Thyroid gland (tissue), 4 donors: ENCODE data around the gene SGK1. TPM values are rescaled to one million over a fixed set of nuclear protein-coding genes. Genes with fewer than 3 reads are reported as not detected.
"Not testable (repeated sequence)": the region's sequence is repeated elsewhere in the genome, so short reads cannot be mapped to it uniquely, and the experiment has no call there.

Experiments
- DNase-seq, 2 donors: peaks; one replicate each; pipeline ENCODE4 v3.0.0-alpha.2; 2019
- H3K27ac ChIP-seq, 3 donors: fragments of 200-600 bp; sonication (generic); 1 replicate in 2 of 3; 2 replicates in 1 of 3; pipeline ENCODE4 v1.5.1; 2016 to 2019; ENCODE audit warnings: mild to moderate bottlenecking in 1 of 3, moderate library complexity in 1 of 3
- H3K27me3 ChIP-seq: fragments of 200-600 bp; sonication (generic); one replicate; pipeline ENCODE4 v1.5.1; 2019
- H3K36me3 ChIP-seq, 2 donors: fragments of 200-600 bp; sonication (generic); one replicate each; pipeline ENCODE4 v1.5.1; 2016 to 2019
- H3K4me1 ChIP-seq, 2 donors: fragments of 200-600 bp; sonication (generic); one replicate each; pipeline ENCODE4 v1.5.1; 2017 to 2019
- H3K4me3 ChIP-seq, 3 donors: fragments of 200-600 bp; sonication (generic); replicated peaks in 1 of 3; 1 replicate in 2 of 3; 2 replicates in 1 of 3; pipeline ENCODE4 v1.5.1; 2016; ENCODE audit warnings: mild to moderate bottlenecking in 1 of 3
- H3K9me3 ChIP-seq: fragments of 200-600 bp; sonication (generic); one replicate; pipeline ENCODE4 v1.5.1; 2017
- CTCF ChIP-seq, 6 experiments: fragments of 200-600 bp in 3 of 6; fragments of 450-650 bp in 3 of 6; sonication (generic) in 3 of 6; IDR thresholded peaks; one replicate each; pipeline ENCODE4 v1.5.1; 2016 to 2019; ENCODE audit warnings: antibody characterized with exemption in 6 of 6, mild to moderate bottlenecking in 2 of 6, inconsistent platforms in 1 of 6, moderate library complexity in 1 of 6
- POLR2A ChIP-seq, 2 donors: fragments of 450-650 bp; IDR thresholded peaks; one replicate each; pipeline ENCODE4 v1.6.1; 2017; ENCODE audit warnings: antibody characterized with exemption in 2 of 2, mild to moderate bottlenecking in 2 of 2, moderate library complexity in 1 of 2
- WGBS, 2 donors: methylation state at CpG; one replicate each; pipeline ENCODE4 v1.1.5; 2017; 5-methylcytosine and 5-hydroxymethylcytosine counted together
- intact Hi-C: fragments of 100-400 bp; cut with DNase I; formaldehyde crosslinking; loops from one replicate; pipeline ENCODE4 v1.15.1; 2023
- total RNA-seq, 4 donors: library from RNA; depleted of rRNA; stranded (reverse); fragments of >200 nt; gene quantifications; one replicate each; pipeline ENCODE4 v1.2.3, GENCODE V29; 2016

SGK1 gene
- total RNA-seq, 4 donors from 2014 or later = 151 to 361 (median 194) TPM

GRCh38 chr6:134240665-134241431, 77.1 kb downstream of the SGK1 start:
- 56 to 63% methylated on average over 9 of the region's 9 CpGs for WGBS, 2 donors
- peak; percentile 54 to 56 for DNase-seq
- Histone ChIP-seq H3K4me3 (no peak overlapping the region), H3K27me3 (no peaks in the 10 kb centered on the region), H3K27ac (no peak overlapping the region), H3K9me3 (no peaks in the 10 kb centered on the region), H3K4me1 (peaks cover 0 to 7% of the 10 kb centered on the region in 2 donors), H3K36me3 (no peaks in the 10 kb centered on the region)
- TF ChIP-seq CTCF (IDR thresholded peaks at IDR 0.05) (no peak), POLR2A (IDR thresholded peaks at IDR 0.05) (no peak)
- intact Hi-C loops = no loop called here

- no peak for TF ChIP-seq CTCF (IDR thresholded peaks at IDR 0.05)
- no peak for TF ChIP-seq POLR2A (IDR thresholded peaks at IDR 0.05)
- intact Hi-C loops = no loop called here
- WGBS, 2 donors = 68 to 75% methylated on average over 6 of the region's 6 CpGs
Observed at GRCh38 chr6:134238960-134239795, 78.7 kb downstream of the SGK1 start.

GRCh38 chr6:134238006-134238405, 79.9 kb downstream of the SGK1 start:
- 82 to 88% methylated on average over 2 of the region's 2 CpGs for WGBS, 2 donors
- H3K36me3 ChIP-seq = no peaks in the 10 kb centered on the region
- H3K27ac ChIP-seq = no peak overlapping the region
- no peak for DNase-seq
- H3K4me3 ChIP-seq = no peak overlapping the region
- intact Hi-C loops = no loop called here
- peaks cover 0 to 7% of the 10 kb centered on the region in 2 donors for H3K4me1 ChIP-seq
- no peak for TF ChIP-seq CTCF (IDR thresholded peaks at IDR 0.05)
- TF ChIP-seq POLR2A (IDR thresholded peaks at IDR 0.05) = no peak
- H3K9me3 ChIP-seq = no peaks in the 10 kb centered on the region
- H3K27me3 ChIP-seq = no peaks in the 10 kb centered on the region

More at GRCh38 chr6:134238960-134239795, 78.7 kb downstream of the SGK1 start:
- Histone ChIP-seq H3K27me3 (no peaks in the 10 kb centered on the region), H3K4me3 (no peak overlapping the region), H3K27ac (no peak overlapping the region), H3K36me3 (no peaks in the 10 kb centered on the region), H3K4me1 (peaks cover 0 to 7% of the 10 kb centered on the region in 2 donors), H3K9me3 (no peaks in the 10 kb centered on the region)
- DNase-seq = no peak

GRCh38 chr6:134235937-134236751, 81.8 kb downstream of the SGK1 start:
- peaks cover 0 to 7% of the 10 kb centered on the region in 2 donors for H3K4me1 ChIP-seq
- H3K36me3 ChIP-seq = no peaks in the 10 kb centered on the region
- TF ChIP-seq CTCF (IDR thresholded peaks at IDR 0.05) (no peak), POLR2A (IDR thresholded peaks at IDR 0.05) (no peak)
- DNase-seq = no peak
- no peaks in the 10 kb centered on the region for H3K27me3 ChIP-seq
- H3K9me3 ChIP-seq = no peaks in the 10 kb centered on the region
- WGBS, 2 donors = 89 to 90% methylated on average over 7 of the region's 7 CpGs
- intact Hi-C loops = no loop called here
- no peak overlapping the region for H3K27ac ChIP-seq
- H3K4me3 ChIP-seq = no peak overlapping the region

GRCh38 chr6:134235334-134235733, 82.6 kb downstream of the SGK1 start:
- intact Hi-C loops, H3K27me3 ChIP-seq, DNase-seq, H3K9me3 ChIP-seq, H3K36me3 ChIP-seq, H3K4me3 ChIP-seq, H3K4me1 ChIP-seq, H3K27ac ChIP-seq: not testable (repeated sequence)
- 93 to 98% methylated on average over 4 of the region's 4 CpGs for WGBS, 2 donors
